NB4 (cell line): ENCODE data around the gene DPF3.

Experiments used
- DNase-seq: peaks from one replicate; pipeline ENCODE4 v3.0.0; 2010; ENCODE audit warnings: low read depth
- H3K4me3 ChIP-seq: one replicate; pipeline ENCODE4 v1.5.1; 2011; ENCODE audit warnings: mild to moderate bottlenecking, low read depth, low read length, moderate library complexity
- MYC ChIP-seq: IDR thresholded peaks from 2 replicates; pipeline ENCODE4 v1.6.1; 2011; ENCODE audit warnings: low read depth, low read length
- POLR2A ChIP-seq: IDR thresholded peaks from 2 replicates; pipeline ENCODE4 v1.6.1; 2011; ENCODE audit warnings: mild to moderate bottlenecking; ENCODE audit not compliant: insufficient read length; ENCODE audit errors: extremely low read depth
- TF ChIP-seq, protein P1 (sequence below): IDR thresholded peaks from 2 replicates; pipeline ENCODE4 v1.6.1; 2011; ENCODE audit warnings: low read depth, low read length
- TF ChIP-seq, protein P2 (sequence below): IDR thresholded peaks from one replicate; pipeline ENCODE4 v1.5.1; 2012; ENCODE audit warnings: low read depth, low read length

Gene DPF3

DNA sequence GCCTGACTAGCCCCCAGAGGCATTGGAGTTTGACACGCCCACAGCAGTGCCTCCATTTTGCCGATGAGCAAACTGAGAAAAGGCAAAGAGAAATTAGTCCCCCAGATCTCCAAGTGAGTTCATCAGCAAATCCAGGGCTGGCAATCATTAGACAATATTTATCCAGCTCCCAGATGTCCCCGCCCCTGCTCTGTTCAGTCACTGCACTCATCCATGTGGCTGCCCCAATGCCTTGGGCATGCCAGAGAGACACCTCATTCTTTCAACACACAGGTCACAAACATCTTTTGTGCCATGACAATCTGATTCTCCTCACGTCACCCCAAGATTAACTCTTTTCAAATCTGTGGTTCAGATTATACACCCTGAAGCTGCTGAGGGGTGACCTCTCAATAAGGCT lies 43.5 kb downstream of the DPF3 start:
- no peak for DNase-seq
- TF ChIP-seq POLR2A: no peak
- TF ChIP-seq, protein P1, sequence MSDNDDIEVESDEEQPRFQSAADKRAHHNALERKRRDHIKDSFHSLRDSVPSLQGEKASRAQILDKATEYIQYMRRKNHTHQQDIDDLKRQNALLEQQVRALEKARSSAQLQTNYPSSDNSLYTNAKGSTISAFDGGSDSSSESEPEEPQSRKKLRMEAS: no peak
- no peak for TF ChIP-seq MYC
- TF ChIP-seq, protein P2, sequence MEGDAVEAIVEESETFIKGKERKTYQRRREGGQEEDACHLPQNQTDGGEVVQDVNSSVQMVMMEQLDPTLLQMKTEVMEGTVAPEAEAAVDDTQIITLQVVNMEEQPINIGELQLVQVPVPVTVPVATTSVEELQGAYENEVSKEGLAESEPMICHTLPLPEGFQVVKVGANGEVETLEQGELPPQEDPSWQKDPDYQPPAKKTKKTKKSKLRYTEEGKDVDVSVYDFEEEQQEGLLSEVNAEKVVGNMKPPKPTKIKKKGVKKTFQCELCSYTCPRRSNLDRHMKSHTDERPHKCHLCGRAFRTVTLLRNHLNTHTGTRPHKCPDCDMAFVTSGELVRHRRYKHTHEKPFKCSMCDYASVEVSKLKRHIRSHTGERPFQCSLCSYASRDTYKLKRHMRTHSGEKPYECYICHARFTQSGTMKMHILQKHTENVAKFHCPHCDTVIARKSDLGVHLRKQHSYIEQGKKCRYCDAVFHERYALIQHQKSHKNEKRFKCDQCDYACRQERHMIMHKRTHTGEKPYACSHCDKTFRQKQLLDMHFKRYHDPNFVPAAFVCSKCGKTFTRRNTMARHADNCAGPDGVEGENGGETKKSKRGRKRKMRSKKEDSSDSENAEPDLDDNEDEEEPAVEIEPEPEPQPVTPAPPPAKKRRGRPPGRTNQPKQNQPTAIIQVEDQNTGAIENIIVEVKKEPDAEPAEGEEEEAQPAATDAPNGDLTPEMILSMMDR: no peak

DNA sequence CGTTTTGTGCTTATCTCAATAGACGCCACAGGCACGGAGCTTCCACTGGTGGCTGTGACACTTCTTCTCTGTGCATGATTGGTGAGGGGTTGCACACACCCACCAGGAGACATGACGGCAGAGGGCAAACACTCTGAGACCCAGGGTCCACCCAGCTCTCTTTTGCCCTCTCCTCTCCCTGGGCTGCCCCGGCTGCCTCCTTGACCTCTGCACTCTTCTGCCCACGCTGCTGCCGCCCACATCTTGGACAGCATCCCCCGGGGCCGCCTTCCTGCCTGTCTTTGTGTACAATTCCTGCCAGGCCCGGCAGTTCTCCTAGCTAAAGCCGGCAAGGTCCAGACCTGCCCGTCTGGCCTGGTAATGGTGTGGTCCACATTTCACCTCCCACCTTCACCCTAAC lies 44.7 kb downstream of the DPF3 start:
- no peak for TF ChIP-seq POLR2A
- TF ChIP-seq, protein P1: no peak
- TF ChIP-seq, protein P2: no peak
- TF ChIP-seq MYC: no peak
- DNase-seq: no peak
- no peak overlapping the region for H3K4me3 ChIP-seq

More for the DNA sequence above, 43.5 kb downstream of the DPF3 start:
- no peak overlapping the region for H3K4me3 ChIP-seq

DNA sequence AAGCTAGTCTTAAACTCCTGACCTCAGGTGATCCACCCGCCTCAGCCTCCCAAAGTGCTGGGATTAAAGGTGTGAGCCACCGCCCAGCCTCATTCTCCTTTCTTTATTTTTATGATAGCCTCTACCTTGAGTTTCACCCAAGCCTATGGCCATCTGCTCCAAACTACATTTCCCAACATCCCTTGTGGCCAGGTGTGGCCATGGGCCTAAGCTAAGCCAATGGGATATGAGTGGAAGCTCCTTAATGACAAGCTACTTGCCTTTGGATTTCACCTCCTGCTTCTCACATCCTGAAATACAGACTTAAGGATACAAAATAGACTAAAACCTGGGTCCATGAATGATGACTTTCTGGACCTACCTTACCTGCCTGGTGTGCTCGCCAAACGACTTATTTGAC lies 46.2 kb downstream of the DPF3 start:
- H3K4me3 ChIP-seq: no peak overlapping the region
- DNase-seq: no peak
- no peak for TF ChIP-seq POLR2A
- TF ChIP-seq, protein P1: no peak
- no peak for TF ChIP-seq MYC
- TF ChIP-seq, protein P2: no peak

DNA sequence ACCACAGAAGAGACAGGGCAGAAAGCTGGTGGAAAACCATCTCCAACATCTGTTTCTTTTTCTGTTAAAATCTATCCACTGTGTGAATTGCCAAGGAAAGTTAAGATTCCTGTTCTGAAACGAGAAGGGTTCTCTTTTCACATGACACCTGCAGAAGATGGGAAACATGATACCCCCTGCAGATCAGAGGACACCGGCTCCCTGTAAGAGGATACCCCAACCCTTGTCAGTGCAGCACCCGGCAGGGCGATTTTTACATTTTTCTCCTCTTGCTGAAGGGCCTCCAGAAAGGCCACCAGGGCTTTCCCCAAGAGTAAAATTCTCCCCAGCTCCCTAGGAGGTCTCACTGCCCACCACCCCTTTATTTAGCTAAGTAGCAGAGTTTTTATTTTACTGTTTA lies 48.2 kb downstream of the DPF3 start:
- TF ChIP-seq POLR2A (no peak), MYC (no peak)
- TF ChIP-seq, protein P2: no peak
- TF ChIP-seq, protein P1: no peak
- H3K4me3 ChIP-seq: no peak overlapping the region
- DNase-seq: no peak

DNA sequence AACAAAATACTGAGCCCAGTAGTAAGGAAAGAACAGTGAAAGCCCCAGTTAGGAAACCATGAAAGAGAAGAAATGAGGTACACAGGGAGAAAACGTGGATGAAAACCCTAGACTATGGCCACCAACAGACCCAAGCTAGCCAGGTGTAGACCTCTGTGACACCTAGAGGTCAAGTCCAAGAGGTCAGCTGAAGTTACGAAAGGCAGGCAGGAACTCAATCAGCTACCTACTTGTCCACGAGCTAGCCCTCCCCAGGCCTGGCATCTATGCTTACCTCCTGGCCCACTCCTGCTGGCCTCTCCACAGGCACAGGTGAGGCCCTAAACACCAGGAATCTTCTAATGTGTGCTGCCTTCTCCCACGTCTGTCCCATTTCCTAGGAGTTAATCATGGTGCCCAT lies 48.7 kb downstream of the DPF3 start:
- H3K4me3 ChIP-seq: no peak overlapping the region
- no peak for DNase-seq
- TF ChIP-seq, protein P2: no peak
- TF ChIP-seq, protein P1: no peak
- TF ChIP-seq POLR2A: no peak

DNA sequence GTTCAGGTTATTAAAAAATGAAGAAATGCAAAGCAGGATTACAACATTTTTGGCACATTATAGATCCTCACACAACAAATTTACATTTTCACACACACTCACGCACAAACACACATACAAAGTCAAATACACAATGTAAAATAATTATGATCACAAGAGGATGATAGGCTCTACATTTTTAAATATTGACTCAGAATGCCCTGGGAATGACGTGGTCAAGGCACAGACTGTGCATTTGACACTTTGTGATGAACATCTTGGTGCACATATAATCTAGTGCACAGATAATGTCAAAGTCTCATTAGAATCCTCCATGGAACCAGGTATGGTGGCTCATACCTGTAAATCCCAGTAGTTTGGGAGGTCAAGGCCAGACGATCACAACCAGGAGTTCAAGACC lies 49.4 kb downstream of the DPF3 start:
- DNase-seq: no peak
- TF ChIP-seq, protein P2: no peak
- no peak for TF ChIP-seq MYC
- no peak for TF ChIP-seq POLR2A
- TF ChIP-seq, protein P1: no peak
- no peak overlapping the region for H3K4me3 ChIP-seq
